ENCODE data around the gene CADM3.

DNA sequence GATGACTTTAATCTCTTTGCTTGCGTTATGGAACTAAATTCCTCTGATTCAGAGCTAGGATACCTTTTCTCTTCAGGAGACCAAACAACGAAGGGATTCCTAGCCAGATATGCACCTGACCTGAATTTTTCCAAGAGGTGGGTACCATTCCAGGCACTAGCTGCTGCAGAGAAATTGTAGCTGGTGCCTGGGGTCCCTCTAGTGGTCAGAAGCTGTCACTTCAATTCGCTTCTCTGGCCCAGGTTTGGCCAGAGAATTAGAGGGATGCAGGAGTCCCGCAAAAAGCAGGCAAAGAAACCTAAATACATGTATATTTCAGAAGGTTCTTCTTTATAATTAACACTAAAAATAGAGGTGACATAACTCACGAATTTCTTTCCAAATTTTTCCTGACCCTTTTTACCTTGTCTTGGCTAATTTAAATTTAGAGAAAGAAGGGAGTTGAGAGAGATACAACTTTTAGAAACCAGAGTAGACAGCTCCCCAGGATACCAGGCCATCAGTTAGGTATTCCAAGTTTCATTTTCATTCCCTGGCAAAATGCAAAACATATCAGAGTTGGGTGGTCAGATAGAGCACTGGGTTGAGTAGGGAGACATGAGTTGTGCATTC, 42.8 kb downstream of the CADM3 start:
- TF ChIP-seq, protein P1, sequence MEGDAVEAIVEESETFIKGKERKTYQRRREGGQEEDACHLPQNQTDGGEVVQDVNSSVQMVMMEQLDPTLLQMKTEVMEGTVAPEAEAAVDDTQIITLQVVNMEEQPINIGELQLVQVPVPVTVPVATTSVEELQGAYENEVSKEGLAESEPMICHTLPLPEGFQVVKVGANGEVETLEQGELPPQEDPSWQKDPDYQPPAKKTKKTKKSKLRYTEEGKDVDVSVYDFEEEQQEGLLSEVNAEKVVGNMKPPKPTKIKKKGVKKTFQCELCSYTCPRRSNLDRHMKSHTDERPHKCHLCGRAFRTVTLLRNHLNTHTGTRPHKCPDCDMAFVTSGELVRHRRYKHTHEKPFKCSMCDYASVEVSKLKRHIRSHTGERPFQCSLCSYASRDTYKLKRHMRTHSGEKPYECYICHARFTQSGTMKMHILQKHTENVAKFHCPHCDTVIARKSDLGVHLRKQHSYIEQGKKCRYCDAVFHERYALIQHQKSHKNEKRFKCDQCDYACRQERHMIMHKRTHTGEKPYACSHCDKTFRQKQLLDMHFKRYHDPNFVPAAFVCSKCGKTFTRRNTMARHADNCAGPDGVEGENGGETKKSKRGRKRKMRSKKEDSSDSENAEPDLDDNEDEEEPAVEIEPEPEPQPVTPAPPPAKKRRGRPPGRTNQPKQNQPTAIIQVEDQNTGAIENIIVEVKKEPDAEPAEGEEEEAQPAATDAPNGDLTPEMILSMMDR (conservative IDR thresholded peaks at IDR 0.05 in 1 of 2, IDR thresholded peaks at IDR 0.05 in 1 of 2; ENCODE audit: extremely low read depth in 1 of 2, insufficient read depth in 1 of 2, low read depth in 1 of 2, low read length in 2 of 2) = peak; percentile 93
- no peak for TF ChIP-seq EZH2 (IDR thresholded peaks at IDR 0.05; ENCODE audit: borderline replicate concordance, low read length)
